Fibroblast of villous mesenchyme (primary cell): ENCODE results near the gene ZFHX3. TPM values are rescaled to one million over a fixed set of nuclear protein-coding genes. Genes with fewer than 3 reads are reported as not detected.

Experiments
- DNase-seq: peaks from one replicate; pipeline ENCODE4 v3.0.0-alpha.2; 2010; ENCODE audit warnings: low read depth
- H3K4me3 ChIP-seq: 2 replicates; pipeline ENCODE4 v1.5.1; 2011; ENCODE audit warnings: low read depth, mild to moderate bottlenecking, low read length
- total RNA-seq: library from RNA; depleted of rRNA; stranded (reverse); fragments of >200 nt; gene quantifications from 2 replicates; pipeline ENCODE4 v1.2.3, GENCODE V29; 2012
- TF ChIP-seq, protein P1 (sequence below): IDR thresholded peaks from 2 replicates; pipeline ENCODE4 v1.5.1; 2012; ENCODE audit warnings: low read depth, mild to moderate bottlenecking, low read length; ENCODE audit not compliant: insufficient read depth

ZFHX3 gene
- total RNA-seq, 1 donor, result 3.9 TPM

DNA sequence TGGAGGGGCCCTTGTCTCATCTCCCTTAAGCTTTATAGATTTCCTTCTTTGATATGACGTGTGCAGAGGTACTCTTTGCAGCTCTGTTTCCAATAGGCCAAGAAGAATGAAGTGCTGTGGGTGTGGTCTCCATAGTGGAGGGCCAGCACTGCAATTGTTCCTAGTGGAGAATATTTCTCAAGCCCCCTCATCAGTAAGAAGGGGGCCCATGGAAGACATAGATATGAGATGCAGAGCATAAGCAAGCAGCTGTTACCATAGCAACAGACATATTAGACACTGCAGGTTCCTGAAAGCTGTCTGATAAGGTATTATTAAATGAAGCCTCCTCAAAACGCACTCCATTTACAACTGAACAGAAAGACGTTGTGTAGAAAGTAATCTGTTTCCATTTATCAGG lies 240.7 kb downstream of the ZFHX3 start:
- TF ChIP-seq, protein P1, sequence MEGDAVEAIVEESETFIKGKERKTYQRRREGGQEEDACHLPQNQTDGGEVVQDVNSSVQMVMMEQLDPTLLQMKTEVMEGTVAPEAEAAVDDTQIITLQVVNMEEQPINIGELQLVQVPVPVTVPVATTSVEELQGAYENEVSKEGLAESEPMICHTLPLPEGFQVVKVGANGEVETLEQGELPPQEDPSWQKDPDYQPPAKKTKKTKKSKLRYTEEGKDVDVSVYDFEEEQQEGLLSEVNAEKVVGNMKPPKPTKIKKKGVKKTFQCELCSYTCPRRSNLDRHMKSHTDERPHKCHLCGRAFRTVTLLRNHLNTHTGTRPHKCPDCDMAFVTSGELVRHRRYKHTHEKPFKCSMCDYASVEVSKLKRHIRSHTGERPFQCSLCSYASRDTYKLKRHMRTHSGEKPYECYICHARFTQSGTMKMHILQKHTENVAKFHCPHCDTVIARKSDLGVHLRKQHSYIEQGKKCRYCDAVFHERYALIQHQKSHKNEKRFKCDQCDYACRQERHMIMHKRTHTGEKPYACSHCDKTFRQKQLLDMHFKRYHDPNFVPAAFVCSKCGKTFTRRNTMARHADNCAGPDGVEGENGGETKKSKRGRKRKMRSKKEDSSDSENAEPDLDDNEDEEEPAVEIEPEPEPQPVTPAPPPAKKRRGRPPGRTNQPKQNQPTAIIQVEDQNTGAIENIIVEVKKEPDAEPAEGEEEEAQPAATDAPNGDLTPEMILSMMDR, result no peak
- DNase-seq, result no peak
- no peak overlapping the region for H3K4me3 ChIP-seq

DNA sequence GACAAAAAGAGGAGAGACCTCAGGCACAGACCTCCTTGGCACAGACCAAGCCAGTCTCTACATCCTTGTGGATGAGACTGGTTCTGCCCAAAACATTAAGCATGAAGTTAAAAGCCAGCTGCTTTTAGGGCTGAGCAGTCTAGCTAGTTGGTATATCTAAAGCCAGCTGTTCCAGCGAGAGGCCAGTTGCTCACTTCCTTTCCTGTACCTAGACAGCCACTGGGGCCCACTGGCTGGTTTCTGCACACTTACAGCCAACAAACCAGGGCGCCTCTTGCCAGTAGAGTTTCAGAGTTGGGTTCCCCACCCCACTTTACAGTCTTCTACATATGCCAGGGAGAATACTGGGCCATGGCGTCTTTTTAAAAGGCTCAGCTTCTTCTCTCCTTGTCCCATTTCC lies 242.4 kb downstream of the ZFHX3 start:
- H3K4me3 ChIP-seq, result no peak overlapping the region
- TF ChIP-seq, protein P1, result no peak
- DNase-seq, result no peak

DNA sequence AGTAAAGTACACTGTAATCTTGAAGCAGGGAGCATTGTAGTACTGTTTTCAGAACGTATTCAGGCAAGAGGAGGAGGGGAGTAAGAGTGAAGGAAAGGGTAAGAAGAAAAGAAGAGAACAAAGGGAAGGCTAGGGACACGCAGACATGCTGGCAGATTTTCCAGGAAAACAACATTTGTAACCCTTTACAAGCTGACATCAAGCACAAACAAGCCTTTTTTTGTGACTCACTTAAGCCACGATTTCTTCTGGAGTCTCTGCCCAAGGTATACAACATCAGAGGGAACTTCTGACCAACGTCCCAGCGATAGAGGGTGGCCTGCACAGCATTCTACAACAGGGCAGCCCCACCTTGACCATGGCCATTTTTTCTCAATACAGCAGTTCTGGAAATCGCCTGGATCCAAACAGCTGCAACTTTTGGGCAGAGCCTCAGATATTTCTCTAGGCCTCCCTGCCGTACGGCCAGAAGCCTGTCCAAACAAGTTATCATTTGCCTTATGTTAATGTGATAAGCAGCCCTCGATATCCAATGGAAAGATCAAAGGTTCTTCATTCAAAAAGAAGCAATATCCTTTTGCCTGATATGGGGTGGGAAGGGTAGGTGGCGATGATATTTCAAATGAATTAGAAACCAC lies 247.3 kb downstream of the ZFHX3 start:
- H3K4me3 ChIP-seq, result no peak overlapping the region
- no peak for DNase-seq
- TF ChIP-seq, protein P1, result no peak

DNA sequence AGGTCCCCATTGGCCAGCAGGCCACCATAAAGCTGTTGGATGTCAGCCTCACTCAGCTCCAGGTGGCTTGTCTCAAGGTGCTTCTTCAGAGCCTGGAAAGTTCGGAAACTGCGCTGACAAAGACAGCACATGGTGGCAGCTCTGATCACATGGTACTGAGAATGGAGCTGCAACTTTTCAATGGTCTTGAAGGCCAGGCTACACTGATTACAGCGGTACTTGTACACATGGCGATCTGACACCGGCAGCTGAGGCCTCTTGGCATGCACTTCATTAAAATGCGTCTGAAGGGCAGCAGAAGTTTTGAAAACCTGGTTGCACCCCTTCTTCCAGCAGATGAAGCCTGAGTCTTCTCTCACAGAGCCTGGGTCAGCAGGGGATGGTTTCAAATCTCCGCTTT lies 249.7 kb downstream of the ZFHX3 start:
- TF ChIP-seq, protein P1, result no peak
- no peak overlapping the region for H3K4me3 ChIP-seq
- no peak for DNase-seq

DNA sequence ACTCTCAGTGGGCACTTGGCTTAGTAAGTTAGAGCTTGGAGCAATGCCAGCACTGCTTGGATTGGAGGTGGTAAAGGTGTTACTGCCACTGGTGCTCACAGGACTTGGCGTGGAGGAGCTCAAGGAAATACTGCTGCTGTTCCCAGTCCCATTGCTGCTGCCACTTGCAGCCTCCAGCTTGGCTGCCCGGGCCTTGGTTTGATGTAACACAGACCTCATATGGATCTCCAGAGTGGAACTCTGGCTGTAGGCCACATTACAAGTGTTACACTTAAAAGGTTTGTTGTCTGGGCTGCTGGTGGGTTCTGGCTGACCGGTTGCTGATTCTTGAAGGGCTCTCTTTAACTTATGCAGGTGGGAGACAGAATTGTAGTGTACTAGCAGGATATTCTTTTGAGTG lies 250.3 kb downstream of the ZFHX3 start:
- TF ChIP-seq, protein P1, result no peak
- no peak for DNase-seq
- H3K4me3 ChIP-seq, result no peak overlapping the region

DNA sequence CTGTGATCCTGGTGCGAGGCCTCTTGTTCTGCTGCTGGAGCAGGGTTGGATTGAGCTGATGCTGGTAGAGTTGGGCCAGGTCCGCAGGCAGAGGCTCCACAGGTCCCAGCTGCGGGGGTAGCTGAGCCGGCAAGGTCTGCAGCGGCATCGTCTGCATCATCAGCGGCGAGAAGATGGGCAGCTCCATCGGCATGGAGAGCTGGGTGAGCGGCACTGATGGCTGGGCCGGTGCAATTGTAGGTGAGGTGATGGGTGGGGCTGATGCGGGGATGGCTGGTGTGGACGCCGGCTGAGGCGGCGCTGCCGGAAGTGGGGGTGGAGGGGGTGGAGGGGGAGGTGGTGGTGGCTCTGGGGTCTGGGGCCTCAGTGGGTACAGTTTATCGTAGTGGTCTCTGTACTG lies 251.7 kb downstream of the ZFHX3 start:
- DNase-seq, result no peak
- H3K4me3 ChIP-seq, result no peak overlapping the region
- TF ChIP-seq, protein P1, result no peak

DNA sequence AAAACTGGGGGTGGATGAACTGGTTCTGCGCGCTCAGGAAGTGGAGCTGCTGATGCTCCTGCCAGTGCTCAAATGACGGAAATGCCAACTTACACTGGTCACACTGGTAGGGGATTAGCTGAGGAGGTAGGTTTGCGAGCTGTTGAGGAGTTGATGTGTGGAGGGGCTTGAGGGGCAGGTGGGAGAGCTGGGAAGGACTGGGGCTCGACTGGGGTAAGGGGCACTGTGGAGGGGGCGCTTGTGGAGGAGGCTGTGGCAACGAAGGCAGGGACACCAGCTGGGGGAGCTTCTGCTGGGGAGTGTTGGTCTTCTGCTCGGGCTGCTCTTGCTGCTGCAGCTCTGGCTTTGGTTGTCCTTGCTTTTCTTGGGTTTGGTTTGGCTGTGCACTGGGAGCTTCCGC lies 252.9 kb downstream of the ZFHX3 start:
- no peak for DNase-seq
- no peak overlapping the region for H3K4me3 ChIP-seq
- TF ChIP-seq, protein P1, result no peak
